Measurements from ENCODE around the gene SLC10A7. TPM values are rescaled to one million over a fixed set of nuclear protein-coding genes. Genes with fewer than 3 reads are reported as not detected.

Gene SLC10A7
- total RNA-seq, 1 donor from 2014 or later, result 11.4 TPM

GRCh38 chr4:146495269-146495668, 26.5 kb downstream of the SLC10A7 start:
- Histone ChIP-seq H3K36me3 (no peaks in the 10 kb centered on the region), H3K27ac (no peak overlapping the region), H3K4me3 (no peak overlapping the region), H3K9me3 (no peaks in the 10 kb centered on the region), H3K27me3 (no peaks in the 10 kb centered on the region), H3K4me1 (no peaks in the 10 kb centered on the region)
- intact Hi-C loops (cut with DNase I), result no loop called here
- TF ChIP-seq CTCF (IDR thresholded peaks at IDR 0.05), result no peak
- no peak for DNase-seq (ENCODE audit: low spot score in 2 of 2)

- DNase-seq (ENCODE audit: low spot score in 2 of 2), result no peak
- Histone ChIP-seq H3K27ac (no peak overlapping the region), H3K9me3 (no peaks in the 10 kb centered on the region), H3K4me3 (no peak overlapping the region), H3K36me3 (no peaks in the 10 kb centered on the region), H3K4me1 (no peaks in the 10 kb centered on the region), H3K27me3 (no peaks in the 10 kb centered on the region)
- intact Hi-C loops (cut with DNase I), result no loop called here
- no peak for TF ChIP-seq CTCF (IDR thresholded peaks at IDR 0.05)
Observed at GRCh38 chr4:146494143-146494542, 27.6 kb downstream of the SLC10A7 start.

GRCh38 chr4:146490106-146490505, 31.6 kb downstream of the SLC10A7 start:
- Histone ChIP-seq H3K9me3 (no peaks in the 10 kb centered on the region), H3K27ac (no peak overlapping the region), H3K36me3 (no peaks in the 10 kb centered on the region), H3K27me3 (no peaks in the 10 kb centered on the region), H3K4me1 (no peaks in the 10 kb centered on the region), H3K4me3 (no peak overlapping the region)
- DNase-seq (ENCODE audit: low spot score in 2 of 2), result no peak
- intact Hi-C loops (cut with DNase I), result no loop called here
- no peak for TF ChIP-seq CTCF (IDR thresholded peaks at IDR 0.05)

- Histone ChIP-seq H3K27ac (no peak overlapping the region), H3K4me3 (no peak overlapping the region), H3K4me1 (no peaks in the 10 kb centered on the region), H3K27me3 (no peaks in the 10 kb centered on the region), H3K36me3 (no peaks in the 10 kb centered on the region), H3K9me3 (peaks cover 0 to 5% of the 10 kb centered on the region in 2 donors)
- DNase-seq (ENCODE audit: low spot score in 2 of 2), result no peak
- intact Hi-C loops (cut with DNase I), result no loop called here
- TF ChIP-seq CTCF (IDR thresholded peaks at IDR 0.05), result no peak
Observed at GRCh38 chr4:146488495-146489174, 33.1 kb downstream of the SLC10A7 start.

GRCh38 chr4:146486565-146486964, 35.2 kb downstream of the SLC10A7 start:
- intact Hi-C loops (cut with DNase I), result no loop called here
- Histone ChIP-seq H3K27ac (no peak overlapping the region), H3K4me1 (no peaks in the 10 kb centered on the region), H3K9me3 (peaks cover 10 to 21% of the 10 kb centered on the region in 2 donors), H3K27me3 (no peaks in the 10 kb centered on the region), H3K4me3 (no peak overlapping the region), H3K36me3 (no peaks in the 10 kb centered on the region)
- no peak for DNase-seq (ENCODE audit: low spot score in 2 of 2)
- no peak for TF ChIP-seq CTCF (IDR thresholded peaks at IDR 0.05)

- no peak for DNase-seq (ENCODE audit: low spot score in 2 of 2)
- no peak overlapping the region for H3K27ac ChIP-seq
- peaks cover 10 to 21% of the 10 kb centered on the region in 2 donors for H3K9me3 ChIP-seq
- TF ChIP-seq CTCF (IDR thresholded peaks at IDR 0.05), result no peak
- intact Hi-C loops (cut with DNase I), result no loop called here
- no peaks in the 10 kb centered on the region for H3K36me3 ChIP-seq
- no peak overlapping the region for H3K4me3 ChIP-seq
- no peaks in the 10 kb centered on the region for H3K27me3 ChIP-seq
- no peaks in the 10 kb centered on the region for H3K4me1 ChIP-seq
Observed at GRCh38 chr4:146485968-146486367, 35.8 kb downstream of the SLC10A7 start.

Data from ascending aorta (tissue), 2 donors.